ENCODE results near the gene TNIP1. TPM values are rescaled to one million over a fixed set of nuclear protein-coding genes. Genes with fewer than 3 reads are reported as not detected.

The TNIP1 gene
- total RNA-seq, 1 donor from 2014 or later, result 65.6 TPM

DNA sequence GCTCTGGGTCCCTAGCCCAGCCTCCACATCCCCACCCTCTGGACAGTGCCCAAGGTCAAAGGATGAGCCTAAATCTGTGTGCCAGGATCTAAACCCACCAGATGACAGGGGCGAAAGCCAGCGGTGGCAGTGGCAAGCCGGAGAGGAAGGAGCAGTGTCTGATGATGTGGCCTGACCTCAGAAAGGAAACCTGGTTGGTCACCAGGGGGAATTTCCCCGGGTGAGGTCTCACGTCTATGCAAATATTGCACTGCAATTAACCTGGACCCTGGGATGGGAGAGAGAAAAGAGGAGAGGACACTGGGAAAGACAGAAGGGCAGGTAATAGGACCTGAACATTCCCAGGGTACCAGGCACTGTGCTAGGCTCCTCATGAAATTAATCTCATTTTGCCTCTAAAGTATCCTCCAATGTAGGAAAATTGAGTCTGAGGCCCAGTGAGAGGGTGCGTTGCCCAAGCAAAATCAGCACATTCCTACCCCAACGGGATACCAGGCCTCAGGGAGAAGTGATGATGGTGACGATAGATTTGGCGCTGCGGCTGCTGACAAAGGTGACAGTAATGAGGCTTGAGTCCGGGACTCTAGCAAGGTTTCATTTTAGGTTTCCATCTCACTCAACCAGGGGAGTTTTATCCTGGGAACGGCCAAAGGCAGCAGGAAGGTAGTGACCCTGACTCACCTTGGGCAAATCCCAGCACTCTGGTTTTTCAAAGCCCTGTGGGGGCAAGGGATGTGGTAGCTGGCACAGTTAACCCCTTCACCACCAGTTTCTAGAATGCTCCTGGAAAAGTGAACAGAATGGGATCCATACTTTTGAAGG, 13.4 kb upstream of the TNIP1 start:
- Histone ChIP-seq H3K4me3 (ENCODE audit: low read depth, low read length) (no peak overlapping the region), H3K36me3 (ENCODE audit: control insufficient read depth, insufficient read depth, low read length) (no peaks in the 10 kb centered on the region), H3K27me3 (ENCODE audit: control insufficient read depth, insufficient read depth, low read length) (no peaks in the 10 kb centered on the region)
- FAIRE-seq (no peak), DNase-seq (ENCODE audit: low read depth) (peak; percentile 63)
- TF ChIP-seq, protein P1, sequence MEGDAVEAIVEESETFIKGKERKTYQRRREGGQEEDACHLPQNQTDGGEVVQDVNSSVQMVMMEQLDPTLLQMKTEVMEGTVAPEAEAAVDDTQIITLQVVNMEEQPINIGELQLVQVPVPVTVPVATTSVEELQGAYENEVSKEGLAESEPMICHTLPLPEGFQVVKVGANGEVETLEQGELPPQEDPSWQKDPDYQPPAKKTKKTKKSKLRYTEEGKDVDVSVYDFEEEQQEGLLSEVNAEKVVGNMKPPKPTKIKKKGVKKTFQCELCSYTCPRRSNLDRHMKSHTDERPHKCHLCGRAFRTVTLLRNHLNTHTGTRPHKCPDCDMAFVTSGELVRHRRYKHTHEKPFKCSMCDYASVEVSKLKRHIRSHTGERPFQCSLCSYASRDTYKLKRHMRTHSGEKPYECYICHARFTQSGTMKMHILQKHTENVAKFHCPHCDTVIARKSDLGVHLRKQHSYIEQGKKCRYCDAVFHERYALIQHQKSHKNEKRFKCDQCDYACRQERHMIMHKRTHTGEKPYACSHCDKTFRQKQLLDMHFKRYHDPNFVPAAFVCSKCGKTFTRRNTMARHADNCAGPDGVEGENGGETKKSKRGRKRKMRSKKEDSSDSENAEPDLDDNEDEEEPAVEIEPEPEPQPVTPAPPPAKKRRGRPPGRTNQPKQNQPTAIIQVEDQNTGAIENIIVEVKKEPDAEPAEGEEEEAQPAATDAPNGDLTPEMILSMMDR (IDR thresholded peaks at IDR 0.05; ENCODE audit: insufficient read depth, low read length, severe bottlenecking), result no peak

DNA sequence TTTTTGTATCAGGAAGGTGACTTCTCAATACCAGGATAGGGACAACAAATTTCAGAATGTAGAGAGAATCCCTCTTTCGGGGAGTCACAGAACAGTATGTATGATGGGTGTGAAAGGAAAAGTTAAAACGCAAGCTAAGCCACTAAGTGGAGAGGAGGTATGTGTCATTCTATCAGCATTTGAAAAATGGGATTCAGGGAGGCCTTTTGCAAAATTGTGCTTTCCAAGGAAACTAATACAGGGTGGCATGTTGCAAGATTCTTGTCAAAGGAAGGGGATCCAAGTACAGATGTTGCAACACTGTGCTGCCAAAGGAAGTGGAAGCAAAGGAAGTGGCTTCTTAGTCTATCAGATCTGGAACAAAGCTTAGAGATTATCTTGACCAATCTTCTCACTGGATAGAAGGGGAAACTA, 12.6 kb upstream of the TNIP1 start:
- FAIRE-seq (no peak), DNase-seq (ENCODE audit: low read depth) (peak; percentile 96)
- TF ChIP-seq, protein P1 (IDR thresholded peaks at IDR 0.05; ENCODE audit: insufficient read depth, low read length, severe bottlenecking), result peak; percentile 26
- no peaks in the 10 kb centered on the region for H3K27me3 ChIP-seq (ENCODE audit: control insufficient read depth, insufficient read depth, low read length)
- no peak overlapping the region for H3K4me3 ChIP-seq (ENCODE audit: low read depth, low read length)
- H3K36me3 ChIP-seq (ENCODE audit: control insufficient read depth, insufficient read depth, low read length), result no peaks in the 10 kb centered on the region

DNA sequence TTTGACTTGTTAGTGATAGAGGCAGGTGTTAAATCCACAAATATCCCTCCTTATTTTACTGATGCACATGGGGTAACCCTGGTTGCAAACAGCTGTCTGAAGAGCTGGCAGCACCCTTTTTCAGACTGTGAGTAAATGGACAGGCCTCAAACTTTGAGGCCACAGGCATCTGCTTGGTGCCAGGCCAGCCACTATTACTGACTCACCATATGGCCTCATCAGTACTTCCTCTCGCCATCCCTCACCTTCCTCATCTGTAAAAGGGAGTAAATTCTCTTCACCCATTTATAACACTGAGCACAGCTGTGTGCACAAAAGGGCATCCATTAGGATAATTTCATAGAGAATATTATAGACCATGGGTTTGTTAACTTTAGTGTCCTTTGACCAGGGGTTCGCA, 11.9 kb upstream of the TNIP1 start:
- no peaks in the 10 kb centered on the region for H3K27me3 ChIP-seq (ENCODE audit: control insufficient read depth, insufficient read depth, low read length)
- no peaks in the 10 kb centered on the region for H3K36me3 ChIP-seq (ENCODE audit: control insufficient read depth, insufficient read depth, low read length)
- no peak overlapping the region for H3K4me3 ChIP-seq (ENCODE audit: low read depth, low read length)
- FAIRE-seq, result no peak
- TF ChIP-seq, protein P1 (IDR thresholded peaks at IDR 0.05; ENCODE audit: insufficient read depth, low read length, severe bottlenecking), result no peak
- peak; percentile 88 for DNase-seq (ENCODE audit: low read depth)

DNA sequence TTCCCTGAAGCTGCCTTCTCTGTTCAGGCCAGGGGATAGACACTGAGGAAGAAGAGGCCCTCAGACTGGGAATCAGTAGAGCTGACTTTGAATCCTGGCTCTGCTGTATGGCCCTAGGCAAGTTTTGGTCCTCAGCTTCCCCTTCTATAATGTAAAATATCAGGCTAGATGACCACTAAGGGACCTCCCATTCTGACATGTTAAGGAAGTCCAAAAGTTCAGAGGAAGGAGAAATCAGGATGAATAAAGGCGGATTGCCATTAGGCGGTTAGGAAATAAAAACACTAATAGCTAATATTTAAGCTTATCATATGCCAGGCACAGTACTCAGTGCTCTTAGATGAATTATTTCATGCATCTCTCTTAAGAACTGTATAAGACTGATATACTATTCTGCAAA, 8.9 kb upstream of the TNIP1 start:
- TF ChIP-seq, protein P1 (IDR thresholded peaks at IDR 0.05; ENCODE audit: insufficient read depth, low read length, severe bottlenecking), result no peak
- no peak for FAIRE-seq

DNA sequence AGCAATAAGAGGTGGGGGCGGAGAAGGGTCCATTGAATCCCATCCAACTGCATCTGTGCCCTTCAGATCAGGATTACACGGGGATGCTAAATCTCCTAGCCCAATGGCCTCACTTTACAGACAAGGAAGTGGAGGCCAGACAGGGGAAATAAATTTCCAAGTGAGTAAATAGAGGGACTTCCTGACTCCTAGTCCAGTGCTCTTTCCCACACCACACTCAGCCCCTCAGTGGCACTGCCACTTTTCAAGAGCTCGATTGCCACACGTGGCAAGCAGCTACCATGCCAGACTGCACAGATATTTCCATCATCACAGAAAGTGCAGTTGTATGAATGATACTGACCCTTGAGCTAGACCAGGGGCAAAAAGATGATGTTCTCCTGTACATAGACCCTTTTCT, 8.2 kb upstream of the TNIP1 start:
- FAIRE-seq (no peak), DNase-seq (ENCODE audit: low read depth) (no peak)
- Histone ChIP-seq H3K36me3 (ENCODE audit: control insufficient read depth, insufficient read depth, low read length) (no peaks in the 10 kb centered on the region), H3K27me3 (ENCODE audit: control insufficient read depth, insufficient read depth, low read length) (no peaks in the 10 kb centered on the region), H3K4me3 (ENCODE audit: low read depth, low read length) (no peak overlapping the region)
- TF ChIP-seq, protein P1 (IDR thresholded peaks at IDR 0.05; ENCODE audit: insufficient read depth, low read length, severe bottlenecking), result no peak

More for the DNA sequence above, 8.9 kb upstream of the TNIP1 start:
- no peak for DNase-seq (ENCODE audit: low read depth)
- H3K4me3 ChIP-seq (ENCODE audit: low read depth, low read length), result no peak overlapping the region
- no peaks in the 10 kb centered on the region for H3K36me3 ChIP-seq (ENCODE audit: control insufficient read depth, insufficient read depth, low read length)
- H3K27me3 ChIP-seq (ENCODE audit: control insufficient read depth, insufficient read depth, low read length), result no peaks in the 10 kb centered on the region
